ENCODE measurements around the gene CPNE8.
A peak's percentile ranks its signal among the peaks of the same experiment; 100 is the strongest.
"Not testable (repeated sequence)": the region's sequence is repeated elsewhere in the genome, so short reads cannot be mapped to it uniquely, and the experiment has no call there.

Gene CPNE8

DNA sequence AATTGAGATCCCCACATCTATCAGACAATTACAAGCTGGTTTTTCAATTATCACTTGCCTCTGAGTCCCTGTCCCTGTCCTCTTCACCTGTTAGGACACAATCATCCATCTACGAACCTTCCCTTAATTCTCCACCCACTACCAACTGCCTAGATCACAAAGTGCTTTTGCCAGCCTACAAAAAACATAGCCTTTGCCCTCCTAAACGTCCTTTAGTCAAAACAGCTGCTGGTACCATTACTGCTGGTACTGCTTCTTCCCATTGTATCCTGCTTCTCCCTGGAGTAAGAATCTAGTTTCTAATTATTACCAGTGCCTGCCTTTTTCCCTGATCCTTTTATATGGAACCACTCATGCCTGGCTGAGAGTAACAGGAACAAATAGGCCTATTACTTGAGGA, 82.1 kb downstream of the CPNE8 start:
- no peak for DNase-seq

DNA sequence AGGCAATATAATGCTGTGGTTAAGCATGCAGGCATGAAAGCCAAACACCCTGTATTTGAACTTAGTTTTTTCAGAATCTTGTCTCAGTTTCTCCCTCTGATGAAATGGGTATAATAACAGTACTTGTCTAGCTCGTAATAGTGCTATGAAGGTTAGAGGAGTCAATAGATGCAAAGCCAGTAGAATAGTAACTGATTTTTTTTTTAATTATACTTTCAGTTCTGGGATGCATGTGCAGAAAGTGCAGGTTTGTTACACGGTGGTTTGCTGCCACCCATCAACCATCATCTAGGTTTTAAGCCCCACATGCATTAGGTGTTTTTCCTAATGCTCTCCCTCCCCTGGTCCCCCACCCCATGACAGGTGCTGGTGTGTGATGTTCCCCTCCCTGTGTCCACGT, 87.4 kb downstream of the CPNE8 start:
- no peak for DNase-seq

DNA sequence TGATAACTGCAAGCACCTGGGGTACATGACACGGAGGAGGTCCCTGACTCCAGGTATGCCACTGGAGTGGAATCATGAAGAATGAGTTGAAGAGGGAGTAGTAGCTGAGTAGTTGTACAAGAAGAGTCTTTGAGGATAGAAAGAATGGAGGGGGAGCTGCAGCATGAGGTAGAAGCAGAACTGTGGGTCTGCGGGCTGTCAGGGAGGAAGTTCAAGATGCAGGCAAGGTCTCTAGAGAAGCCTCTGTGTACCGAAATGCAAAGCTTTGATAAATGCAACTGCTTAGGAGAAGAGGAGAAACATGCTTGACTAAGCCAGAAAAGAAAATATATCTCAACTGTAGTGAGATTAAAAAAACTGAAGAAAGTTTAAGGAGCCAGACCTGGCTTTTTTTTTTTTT, 91.5 kb downstream of the CPNE8 start:
- no peak for DNase-seq

DNA sequence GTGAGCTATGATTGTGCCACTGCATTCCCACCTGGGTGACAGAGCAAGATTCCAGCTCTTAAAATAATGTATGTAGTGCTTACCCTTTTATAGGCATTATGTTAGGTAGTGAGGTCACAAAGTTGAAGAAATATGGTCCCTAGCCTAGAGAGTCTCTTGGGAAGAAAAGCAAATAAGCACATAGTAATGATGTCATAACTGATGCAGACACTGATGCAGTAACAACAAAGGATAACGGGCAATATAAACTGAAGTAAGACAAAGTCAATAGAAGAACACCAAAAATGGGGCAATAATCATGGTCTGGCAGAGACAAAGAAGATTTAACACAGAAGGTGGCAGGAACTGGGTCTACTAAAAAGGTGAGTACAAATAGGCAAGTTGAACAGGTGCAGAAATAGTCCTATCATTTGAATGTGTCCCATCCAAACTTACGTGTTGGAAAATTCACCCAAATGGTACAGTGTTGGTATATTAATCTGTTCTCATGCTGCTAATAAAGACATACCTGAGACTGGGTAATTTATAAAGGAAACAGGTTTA, 93.5 kb downstream of the CPNE8 start:
- DNase-seq: no peak

DNA sequence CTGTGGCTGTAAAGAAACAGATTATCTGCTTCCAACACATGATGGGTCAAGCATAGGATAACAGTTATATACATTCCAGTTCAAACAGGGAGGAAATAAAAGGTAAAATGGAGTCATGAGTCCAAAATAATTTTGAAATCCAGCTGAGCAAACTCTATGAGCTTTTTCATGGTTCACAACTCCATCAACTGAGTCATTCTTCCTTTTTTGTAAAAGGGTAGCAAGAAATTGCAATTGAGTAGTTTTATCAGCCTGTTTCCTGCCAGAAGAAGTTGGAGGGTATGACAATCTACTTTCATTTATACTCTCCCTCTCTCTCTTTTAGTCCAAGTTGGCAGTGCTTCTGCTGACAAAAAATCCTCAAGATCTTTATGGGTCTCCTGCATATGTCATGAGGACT, 95.6 kb downstream of the CPNE8 start:
- DNase-seq: peak; percentile 47

DNA sequence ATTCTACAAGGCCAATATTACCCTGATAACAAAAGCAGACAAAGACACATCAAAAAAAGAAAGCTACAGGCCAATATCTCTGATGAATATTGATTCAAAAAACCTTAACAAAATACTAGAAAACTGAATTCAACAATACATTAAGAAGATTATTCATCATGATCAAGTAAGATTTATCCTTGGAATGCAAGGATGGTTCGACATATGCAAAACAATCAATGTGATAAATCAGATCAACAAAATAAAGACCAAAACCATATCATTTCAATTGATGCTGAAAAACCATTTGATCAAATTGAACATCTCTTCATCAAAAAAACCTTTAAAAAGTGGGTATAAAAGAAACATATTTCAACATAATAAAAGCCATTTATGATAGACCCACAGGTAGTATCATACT, 117.3 kb downstream of the CPNE8 start:
- DNase-seq: no peak

DNA sequence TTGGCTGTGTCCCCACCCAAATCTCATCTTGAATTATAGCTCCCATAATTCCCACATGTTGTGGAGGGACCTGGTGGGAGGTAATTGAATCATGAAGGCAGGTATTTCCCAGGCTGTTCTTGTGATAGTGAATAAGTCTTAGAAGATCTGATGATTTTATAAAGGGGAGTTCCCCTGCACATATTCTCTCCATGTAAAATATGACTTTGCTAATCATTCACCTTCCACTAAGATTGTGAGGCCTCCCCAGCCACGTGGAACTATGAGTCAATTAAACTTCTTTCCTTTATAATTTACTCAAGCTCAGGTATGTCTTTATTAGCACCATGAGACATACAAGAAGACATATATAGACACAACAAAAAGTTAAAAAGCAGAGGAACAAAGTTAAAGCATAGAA, 120.0 kb downstream of the CPNE8 start:
- no peak for DNase-seq

DNA sequence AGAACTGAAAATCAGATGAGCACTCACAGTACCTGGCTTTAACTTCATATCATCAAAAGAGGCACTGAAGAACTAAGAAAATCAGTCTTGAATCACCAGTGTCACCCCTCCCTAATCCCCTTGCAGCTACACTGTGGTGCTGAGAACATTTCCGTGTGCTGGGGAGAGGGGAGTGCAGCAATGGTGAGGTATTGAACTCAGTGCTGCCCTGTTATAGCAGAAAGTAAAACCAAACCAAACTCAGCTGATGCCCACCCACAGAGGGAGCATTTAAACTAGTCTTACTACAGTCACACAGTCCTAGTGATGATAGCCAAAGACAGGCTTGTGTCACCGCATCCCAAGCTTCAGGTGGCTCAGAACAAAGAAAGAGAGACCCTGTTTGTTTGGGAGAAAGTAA, 122.1 kb downstream of the CPNE8 start:
- DNase-seq: no peak

DNA sequence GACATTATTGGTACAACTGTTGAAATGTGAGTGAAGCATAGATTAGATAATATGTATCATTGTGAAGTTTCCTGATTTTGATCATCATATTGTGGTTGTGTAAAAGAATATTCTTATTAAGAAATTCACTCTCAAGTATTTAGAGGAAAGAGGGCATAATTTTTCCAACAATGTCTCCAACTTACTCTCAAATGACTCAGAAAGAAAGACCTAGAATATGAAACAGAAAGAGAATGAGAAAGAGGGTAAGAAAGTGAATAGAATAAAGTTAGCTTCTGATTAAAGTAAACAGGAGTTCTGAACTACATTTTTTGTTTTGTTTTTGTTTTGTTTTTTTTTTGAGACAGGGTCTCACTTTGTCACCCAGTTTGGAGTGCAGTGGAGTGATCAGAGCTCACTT, 123.0 kb downstream of the CPNE8 start:
- DNase-seq: peak; percentile 65

DNA sequence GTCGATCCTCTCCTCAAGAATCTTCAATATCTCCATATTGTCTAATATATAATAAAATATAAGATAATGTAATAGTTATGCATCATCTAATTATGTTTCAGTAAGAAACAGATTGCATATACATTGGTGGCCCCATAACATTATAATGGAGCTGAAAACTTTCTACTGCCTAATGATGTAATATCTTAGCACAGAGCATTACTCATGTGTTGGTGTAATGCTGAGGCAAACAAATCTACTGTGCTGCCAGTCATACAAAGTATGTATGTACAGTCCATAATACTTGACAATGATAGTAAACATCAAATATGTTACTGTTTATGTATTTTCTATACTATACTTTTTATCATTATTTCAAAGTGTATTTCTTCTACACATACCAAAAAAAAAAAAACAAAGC, 128.7 kb downstream of the CPNE8 start:
- peak; percentile 55 for DNase-seq

DNA sequence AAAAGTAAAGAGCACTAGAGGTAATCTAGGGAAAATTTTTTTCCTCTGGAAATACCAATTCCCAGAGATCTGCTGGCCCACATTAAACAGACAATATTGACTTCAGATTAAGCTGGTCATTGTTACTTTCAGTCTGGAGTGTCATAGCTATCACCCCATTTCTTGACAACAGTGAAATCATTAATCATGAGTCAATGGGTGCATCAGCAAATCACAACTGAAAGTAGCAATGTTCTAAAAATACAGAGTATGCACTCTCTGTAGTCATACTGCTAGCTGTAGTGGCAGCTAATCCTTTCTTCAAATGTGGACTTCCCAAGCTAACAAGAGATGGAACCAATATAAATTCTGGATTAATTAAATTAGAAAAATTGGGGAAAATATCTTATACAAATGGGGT, 129.9 kb downstream of the CPNE8 start:
- DNase-seq: peak; percentile 75

DNA sequence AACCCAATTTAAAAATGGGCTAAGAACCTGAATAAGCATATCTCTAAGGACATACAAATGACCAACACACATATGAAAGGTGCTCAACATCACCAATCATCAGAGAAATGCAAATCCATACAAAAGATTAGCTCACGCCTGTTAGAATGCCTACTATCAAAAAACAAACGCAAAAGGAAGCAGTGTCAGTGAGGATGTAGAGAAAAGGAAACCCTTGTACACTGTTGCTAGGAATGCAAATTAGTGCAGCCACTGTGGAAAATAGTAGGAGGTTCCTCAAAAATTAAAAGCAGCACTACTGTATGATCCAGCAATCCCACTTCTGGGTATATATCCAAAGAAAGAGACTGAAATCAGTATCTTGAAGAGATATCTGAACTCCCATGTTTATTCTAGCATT, 133.0 kb downstream of the CPNE8 start:
- no peak for DNase-seq

DNA sequence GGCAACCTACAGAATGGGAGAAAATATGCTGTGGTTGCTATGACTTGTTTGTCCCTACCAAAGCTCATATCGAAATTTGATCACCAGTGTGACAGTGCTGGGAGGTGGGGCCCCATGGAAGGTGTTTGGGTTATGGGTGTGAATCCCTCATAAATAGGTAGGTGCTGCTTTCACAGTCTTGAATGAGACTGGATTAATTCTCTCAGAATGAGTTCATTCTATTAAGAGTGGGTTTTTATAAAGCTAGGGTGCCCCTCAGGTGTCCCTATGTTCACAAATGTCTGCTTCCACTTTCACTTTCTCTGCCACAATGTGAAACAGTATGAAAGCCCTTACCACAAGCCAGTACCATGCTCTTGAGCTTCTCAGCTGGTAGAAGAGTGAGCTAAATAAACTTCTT, 133.5 kb downstream of the CPNE8 start:
- peak; percentile 38 for DNase-seq

DNA sequence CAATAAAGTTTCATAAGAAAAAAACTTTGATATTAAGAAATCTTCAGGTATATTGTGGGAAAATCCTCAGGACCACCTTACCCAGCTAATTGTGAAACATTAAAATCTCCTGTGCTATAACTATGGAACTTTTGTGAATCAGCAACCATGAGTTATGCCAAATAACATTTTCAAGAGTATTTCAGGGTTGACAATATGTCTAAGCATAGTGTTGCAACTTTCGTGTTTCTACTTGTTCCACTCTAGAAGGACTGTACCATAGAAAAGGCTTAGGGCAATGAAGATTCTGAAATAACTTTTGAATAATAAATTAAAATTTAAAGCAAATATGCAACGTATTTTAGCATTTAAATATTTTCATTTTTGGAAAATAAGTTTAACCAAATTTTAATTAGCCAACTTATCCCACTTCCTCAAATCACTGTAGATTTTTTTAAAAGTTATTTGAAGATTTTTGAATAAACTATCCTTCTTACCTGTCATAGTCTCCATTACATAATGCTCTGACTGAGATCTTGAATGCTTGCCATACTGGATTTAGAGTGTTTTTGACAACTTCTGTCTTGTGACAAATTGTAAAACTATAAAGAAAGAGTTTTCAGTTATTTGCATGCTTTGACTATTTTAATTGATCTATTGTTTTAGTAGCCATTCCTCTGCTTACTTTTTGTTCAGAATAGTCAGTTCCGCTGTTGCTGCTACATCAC, 143.6 kb downstream of the CPNE8 start:
- no peak for DNase-seq

DNA sequence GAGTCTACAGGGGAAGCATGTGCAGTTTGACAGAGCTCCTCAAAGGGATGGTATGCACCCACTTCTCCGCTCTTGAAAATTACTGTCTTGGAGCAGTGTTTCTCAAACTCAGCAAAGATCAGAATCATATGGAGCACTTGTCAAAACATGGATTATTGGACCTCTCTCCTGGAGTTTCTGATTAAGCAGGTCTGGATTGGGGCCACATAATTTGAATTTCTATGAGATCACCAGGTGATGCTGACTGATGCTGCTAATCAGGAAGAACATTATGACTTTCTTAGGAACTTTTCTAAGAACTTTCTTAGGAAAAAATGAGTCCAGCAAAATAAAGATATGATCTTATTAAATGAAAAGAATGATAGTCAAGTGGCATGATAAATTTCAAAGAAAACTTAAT, 144.3 kb downstream of the CPNE8 start:
- DNase-seq: no peak

DNA sequence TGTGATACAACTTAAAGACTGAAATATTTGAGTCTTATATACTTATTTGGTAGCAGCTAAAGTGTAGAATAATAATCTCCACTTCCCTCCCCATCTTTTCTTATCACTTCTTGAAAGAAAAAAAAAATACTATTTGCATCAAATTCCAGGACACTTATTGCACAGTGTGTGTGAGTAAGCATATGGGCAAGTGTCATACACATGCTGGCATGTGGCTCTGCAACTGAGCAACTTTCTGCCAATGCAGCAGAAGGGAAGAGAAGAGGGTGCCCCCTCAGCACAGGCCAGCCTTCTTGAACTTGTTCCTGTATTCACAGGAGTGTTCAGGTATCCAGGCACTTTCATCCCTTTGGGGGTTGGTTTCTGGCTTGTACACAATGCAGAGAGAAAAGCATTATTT, 145.8 kb downstream of the CPNE8 start:
- DNase-seq: no peak

DNA sequence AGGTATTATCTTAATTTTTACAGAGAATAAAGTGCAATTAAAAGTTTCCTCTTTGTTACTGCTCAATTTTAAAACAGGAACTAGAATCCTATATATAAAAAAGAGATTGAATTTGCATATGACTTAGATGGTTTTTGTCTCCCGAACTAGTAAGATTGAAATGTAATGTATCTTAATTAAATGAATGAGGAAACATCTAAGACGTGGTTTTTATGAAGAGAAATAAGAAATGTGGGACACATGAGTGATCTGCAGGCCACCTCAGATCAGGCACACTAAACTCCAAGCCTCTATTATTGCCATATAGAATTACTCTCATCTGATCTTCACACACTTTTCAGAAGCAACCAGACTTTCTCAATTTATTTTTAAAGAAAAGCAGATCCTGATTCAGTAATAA, 158.6 kb downstream of the CPNE8 start:
- no peak for DNase-seq

DNA sequence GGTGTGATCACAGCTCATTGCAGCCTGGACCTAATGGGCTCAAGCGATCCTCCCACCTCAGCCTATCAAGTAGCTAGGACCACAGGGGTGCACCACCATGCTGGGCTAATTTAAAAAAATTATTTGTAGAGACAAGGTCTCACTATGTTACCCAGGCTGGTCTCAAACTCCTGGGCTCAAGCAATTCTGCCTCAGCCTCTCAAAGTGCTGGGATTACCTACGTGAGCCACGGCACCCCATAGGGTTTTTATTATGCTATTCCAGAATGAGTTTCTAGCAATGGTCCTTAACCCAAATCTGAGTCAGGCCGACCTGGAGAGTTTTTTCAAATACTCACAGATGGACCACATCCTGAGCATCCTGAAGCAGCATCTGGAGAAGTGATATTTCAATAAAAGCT, 159.8 kb downstream of the CPNE8 start:
- no peak for DNase-seq

DNA sequence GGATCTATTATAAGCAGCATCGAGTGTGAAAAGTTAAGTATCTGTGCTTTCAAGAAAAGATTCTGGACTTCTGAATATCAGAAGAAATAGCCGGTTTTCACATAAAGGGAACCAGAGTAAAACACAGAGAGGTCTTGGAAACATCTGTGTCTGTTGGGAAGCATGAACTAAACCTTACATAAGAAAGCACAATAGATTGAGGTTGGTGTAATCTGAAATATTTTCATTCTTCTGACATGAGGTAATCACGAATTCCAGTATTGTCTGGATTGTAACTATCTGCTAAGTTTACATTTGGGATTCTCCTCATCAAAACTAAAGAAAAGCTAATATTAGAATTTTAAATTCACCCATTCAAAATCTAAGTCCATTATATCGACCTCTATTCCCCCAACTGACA, 161.3 kb downstream of the CPNE8 start:
- DNase-seq: no peak

DNA sequence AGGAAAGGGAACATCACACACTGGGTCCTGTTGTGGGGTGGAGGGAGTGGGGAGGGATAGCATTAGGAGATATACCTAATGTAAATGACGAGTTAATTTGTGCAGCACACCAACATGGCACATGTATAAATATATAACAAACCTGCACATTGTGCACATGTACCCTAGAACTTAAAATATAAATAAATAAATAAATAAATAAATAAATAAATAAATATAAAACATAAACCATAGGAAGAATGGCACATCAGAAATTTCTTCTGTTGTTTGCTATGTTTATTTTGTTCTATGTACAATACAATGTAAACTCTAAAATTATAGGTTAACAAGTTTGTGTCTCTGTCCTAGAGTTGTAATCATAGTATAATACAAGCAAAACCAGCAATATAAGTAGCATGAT, 162.9 kb downstream of the CPNE8 start:
- not testable (repeated sequence) for DNase-seq

DNA sequence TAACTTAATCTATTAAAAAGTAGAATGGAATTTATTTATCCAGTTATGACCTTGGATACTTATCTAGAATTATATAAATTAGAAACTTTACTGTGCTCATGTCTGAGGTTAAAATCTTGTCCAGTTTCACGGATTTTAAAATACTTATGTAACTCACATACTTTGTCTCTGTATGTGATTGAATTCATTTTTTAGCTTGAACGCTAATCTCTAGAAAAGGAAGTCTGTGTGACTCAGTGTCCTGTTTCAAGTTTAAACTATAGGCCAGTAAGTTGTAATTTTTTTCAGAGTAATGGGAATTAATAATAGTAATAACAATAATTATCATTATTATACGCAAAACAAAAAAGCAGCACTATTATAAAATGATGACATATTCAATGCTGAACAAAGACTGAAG, 168.6 kb downstream of the CPNE8 start:
- no peak for DNase-seq

DNA sequence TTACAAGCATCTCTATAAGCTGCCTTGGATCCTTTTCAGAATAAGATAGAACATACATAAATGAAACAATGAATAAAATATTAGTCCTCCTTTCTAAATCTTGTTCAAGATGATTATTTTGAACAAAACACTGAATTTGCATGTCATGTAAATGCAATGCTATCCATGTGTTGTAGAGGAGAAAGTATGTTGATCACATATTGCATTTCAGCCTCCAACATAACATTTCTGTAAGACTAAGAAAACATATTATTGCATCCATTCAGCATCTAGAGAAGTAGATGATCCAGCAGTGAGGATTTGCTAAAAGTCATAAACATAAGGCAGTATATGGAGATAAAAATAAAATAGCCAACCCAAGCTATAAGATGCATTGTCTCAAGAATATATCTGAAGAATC, 172.6 kb downstream of the CPNE8 start:
- no peak for DNase-seq

DNA sequence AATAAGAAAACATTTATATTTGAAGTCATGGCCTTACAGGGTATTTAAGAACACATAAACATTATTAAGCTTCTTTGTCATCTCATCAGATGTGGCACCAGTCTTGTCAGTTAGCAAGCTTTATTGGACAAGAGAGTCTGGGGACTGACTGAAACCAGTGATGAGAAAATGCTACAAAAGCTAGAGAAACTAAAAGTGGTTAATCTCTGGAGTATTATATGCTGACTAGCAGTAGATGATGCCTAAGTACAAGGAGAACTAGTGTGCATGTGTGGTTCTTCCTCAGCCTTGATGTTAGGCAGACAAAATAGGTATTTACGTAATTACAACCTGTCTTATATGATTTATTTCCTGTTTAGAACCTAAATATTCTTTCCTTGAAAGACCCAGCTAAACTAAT, 176.5 kb downstream of the CPNE8 start:
- DNase-seq: no peak

DNA sequence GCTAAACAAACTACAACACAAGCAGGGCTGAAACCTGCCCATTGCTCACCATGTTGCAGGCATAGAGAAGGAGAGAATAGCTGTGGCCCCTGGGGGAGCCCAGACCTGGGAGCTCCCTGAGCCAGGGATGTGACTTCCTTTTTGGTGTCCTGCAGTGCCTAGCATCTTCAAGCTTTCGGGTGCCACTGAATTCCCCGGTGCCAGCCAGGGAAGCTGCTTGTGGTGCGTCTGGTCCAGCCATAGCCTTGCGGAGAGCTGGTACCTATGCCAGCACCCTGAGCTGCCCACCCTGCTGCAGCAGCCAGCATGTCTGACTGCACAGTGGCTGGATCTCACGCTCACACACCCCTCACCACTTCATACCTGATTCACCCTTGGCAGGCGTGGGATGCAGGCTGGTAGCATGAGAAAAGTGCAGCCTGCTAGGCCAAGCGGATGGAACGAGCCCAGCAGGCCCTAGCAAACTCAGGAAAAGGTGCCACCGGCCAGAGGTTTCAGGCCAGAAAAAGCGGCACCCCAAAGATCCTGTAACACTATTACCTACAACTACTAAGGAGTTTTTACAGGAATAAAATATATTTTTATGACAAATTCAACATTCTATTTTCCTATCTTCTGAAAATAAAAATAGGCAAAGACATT, 183.7 kb downstream of the CPNE8 start:
- DNase-seq: no peak

DNA sequence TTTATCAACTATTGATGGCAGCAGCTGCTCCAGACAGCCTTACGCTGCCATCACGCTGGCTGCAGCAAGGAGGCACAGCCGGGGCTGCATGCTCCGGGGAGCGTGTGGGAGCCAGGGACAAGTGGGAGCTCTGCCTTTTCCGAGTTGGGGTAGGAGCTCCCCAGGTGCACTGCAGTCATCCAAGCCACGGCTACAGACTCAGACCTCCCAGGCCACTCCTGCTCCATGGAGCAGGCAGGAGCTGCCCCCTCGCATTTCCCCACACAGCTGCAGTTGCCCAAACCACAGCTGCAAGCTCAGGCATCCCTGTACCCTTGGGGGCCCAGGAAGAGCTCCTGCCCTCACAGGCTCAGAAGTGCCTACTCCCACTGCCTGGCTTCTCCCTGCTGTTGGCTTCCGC, 184.7 kb downstream of the CPNE8 start:
- no peak for DNase-seq
